Kidney (tissue), 14 donors: ENCODE measurements around the gene RAP1GAP2. TPM values are rescaled to one million over a fixed set of nuclear protein-coding genes. Genes with fewer than 3 reads are reported as not detected.

Experiments used
- DNase-seq, 5 donors: peaks; one replicate each; pipeline ENCODE4 v3.0.0-alpha.2; 2013 to 2020
- FAIRE-seq: peaks from 2 replicates; lab custom pipeline; 2012; peaks lifted over from hg19 to GRCh38; lab: Jason Lieb, UNC
- H3K27ac ChIP-seq, 2 donors: one replicate each; pipeline ENCODE4 v1.7.0; 2013; ENCODE audit warnings: low read depth in 2 of 2, low read length in 2 of 2, inconsistent platforms in 1 of 2
- H3K27me3 ChIP-seq: one replicate; pipeline ENCODE4 v1.7.1; 2013; ENCODE audit warnings: low read length, inconsistent platforms; ENCODE audit not compliant: control insufficient read depth, insufficient read depth
- H3K36me3 ChIP-seq, 3 donors: one replicate each; pipeline versions ENCODE4 v1.7.0 to v1.7.1; 2013; ENCODE audit warnings: low read length in 3 of 3, control low read depth in 1 of 3, inconsistent platforms in 1 of 3; ENCODE audit not compliant: insufficient read depth in 3 of 3, control insufficient read depth in 2 of 3
- H3K4me1 ChIP-seq, 3 donors: one replicate each; pipeline versions ENCODE4 v1.7.0 to v1.7.1; 2013; ENCODE audit warnings: low read length in 3 of 3, inconsistent platforms in 1 of 3, low read depth in 1 of 3; ENCODE audit not compliant: control insufficient read depth in 2 of 3, insufficient read depth in 2 of 3
- H3K4me3 ChIP-seq, 3 donors: one replicate each; pipeline versions ENCODE4 v1.7.0 to v1.8.1; 2013; ENCODE audit warnings: low read length in 3 of 3, control low read depth in 1 of 3, inconsistent platforms in 1 of 3
- H3K9ac ChIP-seq, 3 donors: one replicate each; pipeline versions ENCODE4 v1.7.0 to v1.7.1; 2013; ENCODE audit warnings: low read length in 3 of 3, control low read depth in 1 of 3, inconsistent platforms in 1 of 3
- H3K9me3 ChIP-seq, 3 donors: one replicate each; pipeline versions ENCODE4 v1.7.0 to v1.7.1; 2013; ENCODE audit warnings: low read length in 3 of 3, control low read depth in 1 of 3, inconsistent platforms in 1 of 3; ENCODE audit not compliant: control insufficient read depth in 2 of 3, insufficient read depth in 1 of 3
- CTCF ChIP-seq: IDR thresholded peaks from 3 replicates; pipeline ENCODE4 v1.5.1; 2012; ENCODE audit warnings: mild to moderate bottlenecking, moderate library complexity, borderline replicate concordance; ENCODE audit not compliant: insufficient read depth; ENCODE audit errors: extremely low read depth
- intact Hi-C: fragments of 100-400 bp; cut with DNase I; formaldehyde crosslinking; loops from one replicate; pipeline ENCODE4 v1.11.1; 2022
- polyA plus RNA-seq: library from polyadenylated mRNA; stranded (reverse); fragments of 350-450 nt; fragmentation: Illumina TruSeq; extraction: RNeasy Lipid Tissue Mini Kit (QIAGEN cat#74804); gene quantifications from one replicate; pipeline ENCODE4 v1.2.3, GENCODE V29; 2014; ENCODE audit warnings: low read depth, low replicate concordance; ENCODE audit not compliant: insufficient read depth
- total RNA-seq: library from RNA; stranded (reverse); fragmentation: NEBNext Ultra II Directional; extraction: Animal tissue kit (Norgen Biotek cat#: 25700); gene quantifications from one replicate; pipeline ENCODE4 v1.2.1, GENCODE V29; 2021
- donor health status: control.
- donor health status: control.
- donor health status: control.
- donor health status: control.
- donor health status: control.
- donor health status: DM: yes; HTN: yes; CAD: no.
- donor health status: Normal renal cell carcinoma (clear cell type).

The RAP1GAP2 gene
- total and polyA plus RNA-seq, 2 donors from 2014 or later = 6.8 to 46.2 TPM

- FAIRE-seq = no peak
- Histone ChIP-seq H3K4me1 (no peaks in the 10 kb centered on the region), H3K27me3 (peaks cover 6% of the 10 kb centered on the region), H3K4me3 (no peak overlapping the region), H3K9ac (no peak overlapping the region), H3K36me3 (no peaks in the 10 kb centered on the region), H3K27ac (no peak overlapping the region), H3K9me3 (no peaks in the 10 kb centered on the region)
- intact Hi-C loops = no loop called here
- DNase-seq = peak; percentile 86 to 91 (median 89)
- no peak for TF ChIP-seq CTCF
These were observed 46.5 kb upstream of the RAP1GAP2 start for GRCh38 chr17:2749784-2750181.

GRCh38 chr17:2750721-2751120 lies 45.5 kb upstream of the RAP1GAP2 start:
- Histone ChIP-seq H3K27ac (no peak overlapping the region), H3K4me3 (no peak overlapping the region), H3K27me3 (peaks cover 4% of the 10 kb centered on the region), H3K9me3 (no peaks in the 10 kb centered on the region), H3K4me1 (no peaks in the 10 kb centered on the region), H3K36me3 (no peaks in the 10 kb centered on the region), H3K9ac (no peak overlapping the region)
- no peak for DNase-seq
- FAIRE-seq = no peak
- intact Hi-C loops = no loop called here
- no peak for TF ChIP-seq CTCF

- no peak for DNase-seq
- TF ChIP-seq CTCF = no peak
- Histone ChIP-seq H3K9ac (no peak overlapping the region), H3K4me1 (no peaks in the 10 kb centered on the region), H3K27ac (no peak overlapping the region), H3K36me3 (no peaks in the 10 kb centered on the region), H3K27me3 (peaks cover 4% of the 10 kb centered on the region), H3K4me3 (no peak overlapping the region), H3K9me3 (no peaks in the 10 kb centered on the region)
- intact Hi-C loops = no loop called here
- no peak for FAIRE-seq
These were observed 44.7 kb upstream of the RAP1GAP2 start for GRCh38 chr17:2751491-2751890.
